ENCODE measurements around the gene TTLL4.

The TTLL4 gene

GRCh38 chr2:218701806-218702205, 8.8 kb upstream of the TTLL4 start:
- TF ChIP-seq CTCF (IDR thresholded peaks at IDR 0.05; ENCODE audit: insufficient read depth, low read length) (no peak), SPI1 (IDR thresholded peaks at IDR 0.05; ENCODE audit: borderline replicate concordance, low read depth) (no peak), REST (IDR thresholded peaks at IDR 0.05; ENCODE audit: insufficient replicate concordance, low read depth) (no peak), GABPA (IDR thresholded peaks at IDR 0.05; ENCODE audit: low read depth) (no peak), POLR2AphosphoS5 (IDR thresholded peaks at IDR 0.05; ENCODE audit: low read depth) (no peak)
- Histone ChIP-seq H3K27ac (replicated peaks) (no peak overlapping the region), H3K27me3 (ENCODE audit: insufficient read depth, poor library complexity, severe bottlenecking) (no peaks in the 10 kb centered on the region), H3K4me3 (replicated peaks; ENCODE audit: insufficient read depth, low read length) (no peak overlapping the region)
- no peak for DNase-seq (ENCODE audit: low read depth in 1 of 2, low spot score in 1 of 2)

GRCh38 chr2:218703341-218703740, 7.3 kb upstream of the TTLL4 start:
- no peak overlapping the region for H3K4me3 ChIP-seq (replicated peaks; ENCODE audit: insufficient read depth, low read length)
- TF ChIP-seq POLR2AphosphoS5 (IDR thresholded peaks at IDR 0.05; ENCODE audit: low read depth) (no peak), CTCF (IDR thresholded peaks at IDR 0.05; ENCODE audit: insufficient read depth, low read length) (no peak), SPI1 (IDR thresholded peaks at IDR 0.05; ENCODE audit: borderline replicate concordance, low read depth) (no peak), GABPA (IDR thresholded peaks at IDR 0.05; ENCODE audit: low read depth) (no peak), REST (IDR thresholded peaks at IDR 0.05; ENCODE audit: insufficient replicate concordance, low read depth) (no peak)
- no peak overlapping the region for H3K27ac ChIP-seq (replicated peaks)
- no peaks in the 10 kb centered on the region for H3K27me3 ChIP-seq (ENCODE audit: insufficient read depth, poor library complexity, severe bottlenecking)
- no peak for DNase-seq (ENCODE audit: low read depth in 1 of 2, low spot score in 1 of 2)

- no peak for TF ChIP-seq SPI1 (IDR thresholded peaks at IDR 0.05; ENCODE audit: borderline replicate concordance, low read depth)
- H3K27ac ChIP-seq (replicated peaks), result no peak overlapping the region
- no peak for DNase-seq (ENCODE audit: low read depth in 1 of 2, low spot score in 1 of 2)
- no peak overlapping the region for H3K4me3 ChIP-seq (replicated peaks; ENCODE audit: insufficient read depth, low read length)
- no peaks in the 10 kb centered on the region for H3K27me3 ChIP-seq (ENCODE audit: insufficient read depth, poor library complexity, severe bottlenecking)
Measured at GRCh38 chr2:218708086-218708485, 2.5 kb upstream of the TTLL4 start.

- H3K27ac ChIP-seq (replicated peaks), result no peak overlapping the region
- H3K4me3 ChIP-seq (replicated peaks; ENCODE audit: insufficient read depth, low read length), result no peak overlapping the region
- TF ChIP-seq SPI1 (IDR thresholded peaks at IDR 0.05; ENCODE audit: borderline replicate concordance, low read depth) (no peak), REST (IDR thresholded peaks at IDR 0.05; ENCODE audit: insufficient replicate concordance, low read depth) (no peak), POLR2AphosphoS5 (IDR thresholded peaks at IDR 0.05; ENCODE audit: low read depth) (no peak), CTCF (IDR thresholded peaks at IDR 0.05; ENCODE audit: insufficient read depth, low read length) (no peak)
- no peaks in the 10 kb centered on the region for H3K27me3 ChIP-seq (ENCODE audit: insufficient read depth, poor library complexity, severe bottlenecking)
- no peak for DNase-seq (ENCODE audit: low read depth in 1 of 2, low spot score in 1 of 2)
Measured at GRCh38 chr2:218709908-218710307, 727 bp upstream of the TTLL4 start.
